ENCODE measurements around the gene NLGN1. TPM values are rescaled to one million over a fixed set of nuclear protein-coding genes. Genes with fewer than 3 reads are reported as not detected.

The NLGN1 gene
- total and polyA plus RNA-seq, 2 of the 13 experiments (the other 11 are each of a cell fraction or from before 2014, with no cell fraction given) = not detected

DNA sequence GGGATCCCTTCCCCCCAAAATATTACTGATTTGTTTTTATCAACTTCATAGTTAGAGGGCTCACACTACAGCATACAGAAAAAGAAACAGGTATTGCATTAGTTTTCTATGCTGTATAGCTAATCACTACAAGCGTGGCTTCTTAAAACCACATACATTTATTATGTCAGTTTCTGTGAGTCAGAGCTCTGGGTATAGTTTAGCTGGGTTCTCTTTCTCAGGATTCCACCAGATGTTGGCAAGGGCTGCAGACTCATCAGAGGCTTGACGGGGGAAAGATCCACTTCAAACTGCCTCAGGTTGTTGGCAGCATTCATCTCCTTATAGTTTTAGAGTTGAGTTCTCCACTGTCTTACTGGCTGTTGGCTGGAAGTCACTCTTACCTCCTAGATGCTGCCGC lies 328.0 kb downstream of the NLGN1 start (continued):
- TF ChIP-seq ZNF256 (CRISPR knock-in tag; conservative IDR thresholded peaks at IDR 0.05) (no peak), ATF7-NPFF (CRISPR knock-in tag; IDR thresholded peaks at IDR 0.05; ENCODE audit: low read depth) (no peak), ZMYM2 (CRISPR knock-in tag; IDR thresholded peaks at IDR 0.05) (no peak), HMGXB4 (CRISPR knock-in tag; IDR thresholded peaks at IDR 0.05; ENCODE audit: borderline replicate concordance in 1 of 2, low read depth in 1 of 2) (no peak), PBX2 (CRISPR knock-in tag; IDR thresholded peaks at IDR 0.05) (no peak), ATF4 (CRISPR knock-in tag; IDR thresholded peaks at IDR 0.05) (no peak), ZNF20 (CRISPR knock-in tag; IDR thresholded peaks at IDR 0.05) (no peak), ZNF839 (CRISPR knock-in tag; IDR thresholded peaks at IDR 0.05; ENCODE audit: borderline replicate concordance) (no peak), ZNF577 (CRISPR knock-in tag; IDR thresholded peaks at IDR 0.05; ENCODE audit: borderline replicate concordance, low read depth) (no peak), FOSL1 (CRISPR knock-in tag; IDR thresholded peaks at IDR 0.05; ENCODE audit: borderline replicate concordance) (no peak), ZNF263 (CRISPR knock-in tag; IDR thresholded peaks at IDR 0.05) (no peak)
- TF ChIP-seq, protein P1, sequence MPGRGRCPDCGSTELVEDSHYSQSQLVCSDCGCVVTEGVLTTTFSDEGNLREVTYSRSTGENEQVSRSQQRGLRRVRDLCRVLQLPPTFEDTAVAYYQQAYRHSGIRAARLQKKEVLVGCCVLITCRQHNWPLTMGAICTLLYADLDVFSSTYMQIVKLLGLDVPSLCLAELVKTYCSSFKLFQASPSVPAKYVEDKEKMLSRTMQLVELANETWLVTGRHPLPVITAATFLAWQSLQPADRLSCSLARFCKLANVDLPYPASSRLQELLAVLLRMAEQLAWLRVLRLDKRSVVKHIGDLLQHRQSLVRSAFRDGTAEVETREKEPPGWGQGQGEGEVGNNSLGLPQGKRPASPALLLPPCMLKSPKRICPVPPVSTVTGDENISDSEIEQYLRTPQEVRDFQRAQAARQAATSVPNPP (CRISPR knock-in tag; IDR thresholded peaks at IDR 0.05) = no peak
